ENCODE results near the gene CDS2.

The CDS2 gene

DNA sequence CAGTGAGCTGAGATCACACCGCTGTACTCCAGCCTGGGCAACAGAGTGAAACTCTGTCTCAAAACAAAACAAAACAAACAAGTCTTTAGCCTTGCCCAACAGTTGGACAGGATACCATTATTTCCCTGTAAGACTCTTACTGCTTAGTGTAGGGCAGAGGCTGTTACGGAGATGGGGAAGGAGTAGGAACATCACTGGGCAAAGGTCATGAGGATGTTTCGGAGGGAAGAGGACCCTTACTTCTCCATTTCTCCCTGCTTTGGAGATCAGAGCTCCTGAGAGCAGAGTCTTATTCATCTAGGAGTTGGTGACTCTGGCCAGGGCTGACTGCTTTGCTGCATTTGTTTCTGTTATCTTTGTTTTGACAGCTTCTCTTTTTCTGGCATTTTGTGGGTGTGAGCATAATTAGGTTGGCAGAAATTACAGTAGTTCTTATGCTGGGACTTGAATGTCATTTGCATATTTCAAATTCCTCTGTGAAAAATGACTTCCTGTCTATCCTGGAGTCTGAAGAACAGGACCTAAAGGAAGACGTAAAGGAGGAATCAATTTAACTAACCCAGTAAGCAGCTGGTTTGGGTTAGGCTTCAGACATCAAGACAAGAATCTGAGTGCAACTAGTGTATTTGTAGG lies 89.0 kb downstream of the CDS2 start:
- DNase-seq, result no peak

DNA sequence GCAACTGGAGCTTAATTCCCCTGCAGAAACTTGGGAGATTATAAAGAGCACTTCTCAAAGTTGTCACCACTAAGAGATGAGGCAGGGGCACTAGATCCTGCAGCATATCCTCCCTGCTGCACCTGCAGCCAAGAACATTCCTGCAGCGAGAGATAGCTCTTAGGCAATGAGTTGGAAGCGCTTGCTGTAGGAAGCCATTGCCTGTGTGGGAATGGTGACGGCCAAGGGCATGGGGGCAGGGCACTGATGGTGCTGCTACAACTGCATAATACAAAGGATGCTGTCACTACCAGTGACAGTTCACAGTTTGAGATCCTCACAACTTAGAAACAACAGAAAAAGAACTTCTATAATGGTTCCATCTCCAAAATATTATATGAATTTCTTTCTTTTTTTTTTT lies 89.9 kb downstream of the CDS2 start:
- DNase-seq, result no peak

DNA sequence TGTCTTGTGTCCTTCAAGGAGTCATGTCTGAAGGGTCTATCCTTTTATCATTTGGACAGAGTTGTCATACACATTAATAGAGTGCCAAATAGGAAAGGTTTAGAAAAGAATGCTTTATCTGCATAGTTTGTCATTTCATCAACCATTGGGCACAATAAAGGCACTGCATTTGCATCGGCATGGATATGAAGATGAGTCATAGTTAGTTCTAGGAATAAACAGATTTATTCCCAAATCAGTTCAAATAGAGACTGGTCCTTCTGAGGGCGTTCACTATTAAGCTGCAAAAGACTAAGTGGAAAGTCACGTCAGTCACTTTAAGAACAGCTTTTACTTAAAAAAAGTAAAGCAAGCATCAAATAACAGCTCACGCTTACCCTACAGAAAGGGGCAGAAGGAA lies 90.8 kb downstream of the CDS2 start:
- no peak for DNase-seq

DNA sequence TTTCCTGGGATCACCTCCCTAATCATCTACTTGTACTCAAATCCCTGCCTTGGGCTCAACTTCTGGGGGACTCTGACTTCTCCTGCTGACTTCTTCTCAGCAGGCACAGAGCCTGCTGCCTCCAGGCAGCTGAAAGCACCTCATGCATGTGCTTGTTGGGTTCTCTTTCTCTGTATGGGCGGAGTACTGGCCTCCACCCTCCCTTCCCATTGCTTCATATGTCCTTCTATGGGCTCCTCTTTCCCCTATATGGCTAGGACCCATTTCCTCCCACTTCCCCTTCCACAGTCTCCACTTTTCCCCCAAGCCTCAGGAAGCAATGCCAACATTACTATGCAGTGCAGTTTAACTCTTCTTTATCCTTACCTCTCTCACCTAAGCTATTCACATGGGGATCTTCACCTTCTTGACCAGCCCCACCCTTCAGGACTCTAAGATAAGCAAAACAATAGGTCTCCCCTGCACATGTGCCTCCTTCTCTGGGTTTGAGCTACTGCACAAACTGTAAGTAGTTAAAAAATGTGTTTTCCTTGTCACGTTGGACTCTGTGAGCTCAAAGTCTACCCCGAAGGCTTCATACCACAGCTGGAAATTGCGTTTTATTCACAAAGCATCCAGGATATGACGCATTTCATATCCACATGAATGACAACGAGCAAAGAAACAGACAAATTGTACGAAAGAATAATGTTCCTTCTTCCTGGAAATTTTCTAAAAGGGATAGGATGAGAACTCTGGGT lies 93.7 kb downstream of the CDS2 start:
- no peak for DNase-seq

DNA sequence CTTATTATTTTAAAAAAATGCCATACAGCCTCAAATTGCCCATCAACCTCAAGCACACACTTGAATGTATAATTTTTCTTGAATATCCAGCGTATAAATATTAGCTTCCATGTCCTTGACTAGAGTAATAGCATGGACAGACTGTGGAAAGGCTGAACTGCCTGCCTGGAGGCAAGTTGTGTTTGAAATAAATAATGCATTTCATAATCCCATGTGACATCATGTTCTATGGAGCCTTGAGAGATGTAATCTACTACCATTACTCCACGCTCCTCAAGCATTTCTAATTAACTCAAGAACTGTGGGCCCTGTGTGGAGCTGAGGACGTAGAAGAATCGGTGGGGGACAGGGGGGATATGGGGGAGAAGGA lies 94.2 kb downstream of the CDS2 start:
- no peak for DNase-seq

DNA sequence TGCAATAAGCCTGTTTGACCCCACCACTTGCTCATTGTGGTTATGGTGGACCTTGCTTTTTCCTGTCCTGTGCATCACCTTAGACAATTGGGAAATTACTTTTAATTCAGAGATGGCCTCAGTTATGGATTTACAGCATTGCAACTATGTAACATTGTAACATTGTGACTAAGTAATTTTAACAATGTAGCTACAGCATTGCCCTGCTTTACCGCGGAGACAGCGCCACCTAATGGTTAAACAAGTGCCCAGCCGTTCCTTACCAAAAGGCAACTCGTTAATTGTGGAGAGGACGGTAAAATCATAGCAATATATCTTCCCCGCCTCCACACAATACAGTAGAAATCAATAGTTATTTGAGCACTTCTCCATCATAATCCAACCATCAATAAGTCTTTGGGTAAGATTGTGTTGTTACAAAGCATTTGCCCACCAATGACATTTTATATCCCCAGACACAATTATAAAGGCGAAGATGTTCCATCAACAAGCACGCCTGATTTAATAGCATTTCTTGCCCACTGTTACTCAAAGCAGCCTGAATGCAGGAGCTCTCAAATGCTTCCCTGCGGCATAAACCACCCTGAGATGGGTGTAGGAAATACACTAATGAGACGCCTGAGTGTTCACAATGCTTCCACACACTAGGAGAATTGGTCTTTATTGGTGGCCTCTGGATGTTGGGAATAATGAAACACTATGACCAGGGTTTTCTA lies 96.3 kb downstream of the CDS2 start:
- DNase-seq, result no peak

DNA sequence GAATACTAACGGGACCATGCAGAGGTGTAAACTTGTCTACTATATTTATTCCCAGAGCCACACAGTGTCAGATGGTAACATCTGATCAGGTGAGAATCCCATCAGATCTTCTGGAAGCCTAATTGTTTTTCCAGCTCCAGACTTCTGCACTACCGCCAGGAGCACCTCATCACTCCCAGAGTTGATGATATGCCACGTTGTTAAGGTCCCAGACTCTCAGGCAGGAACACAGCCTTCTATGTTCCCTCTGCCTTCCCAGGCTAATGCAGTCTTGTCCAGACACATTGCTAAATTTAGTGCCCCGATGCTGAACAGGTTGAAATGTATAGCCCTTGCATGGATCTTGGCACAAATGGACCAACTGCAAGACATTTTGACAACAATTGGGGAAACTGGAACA lies 103.7 kb downstream of the CDS2 start:
- DNase-seq, result no peak

DNA sequence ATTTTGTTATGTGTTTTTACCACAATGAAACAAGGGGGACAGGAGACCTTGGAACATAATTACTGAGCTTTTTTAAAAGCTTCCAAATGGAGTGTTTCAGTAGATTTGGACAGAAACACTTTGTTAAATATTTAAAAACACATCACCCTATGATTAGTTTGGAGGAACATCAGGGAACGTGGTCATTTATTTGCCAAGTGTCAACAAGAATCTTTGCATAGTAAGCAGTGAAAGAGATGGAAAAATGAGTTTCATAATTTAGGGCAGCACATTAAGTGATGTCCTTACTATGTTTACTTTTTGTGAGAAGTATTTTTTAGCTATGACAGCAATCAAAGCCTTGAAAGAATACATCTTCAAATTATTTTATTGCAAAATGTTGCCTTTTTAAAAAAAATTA lies 107.3 kb downstream of the CDS2 start:
- no peak for DNase-seq

DNA sequence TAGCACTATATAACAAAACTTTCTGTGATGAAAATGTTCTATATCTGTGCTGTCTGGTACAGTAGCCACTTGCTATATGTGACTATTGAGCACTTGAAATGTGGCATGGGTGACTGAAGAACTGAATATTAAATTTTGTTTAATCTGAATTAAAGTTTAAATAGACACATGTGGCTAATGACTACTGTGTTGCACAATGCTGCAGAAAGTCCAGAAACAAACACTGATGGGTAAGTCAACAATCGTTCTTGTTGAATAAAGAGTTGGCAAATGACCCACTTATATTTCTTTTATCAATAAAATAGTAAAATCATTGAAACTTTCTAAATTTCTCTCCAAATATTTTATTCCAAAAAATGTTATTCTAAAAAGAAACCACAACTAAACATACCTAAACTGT lies 108.2 kb downstream of the CDS2 start:
- DNase-seq, result no peak

Measured in NCI-H446 treated with DMSO at 0.1 percent for 48 hours (cell line).